ENCODE measurements around the gene PELI2.

Gene PELI2

DNA sequence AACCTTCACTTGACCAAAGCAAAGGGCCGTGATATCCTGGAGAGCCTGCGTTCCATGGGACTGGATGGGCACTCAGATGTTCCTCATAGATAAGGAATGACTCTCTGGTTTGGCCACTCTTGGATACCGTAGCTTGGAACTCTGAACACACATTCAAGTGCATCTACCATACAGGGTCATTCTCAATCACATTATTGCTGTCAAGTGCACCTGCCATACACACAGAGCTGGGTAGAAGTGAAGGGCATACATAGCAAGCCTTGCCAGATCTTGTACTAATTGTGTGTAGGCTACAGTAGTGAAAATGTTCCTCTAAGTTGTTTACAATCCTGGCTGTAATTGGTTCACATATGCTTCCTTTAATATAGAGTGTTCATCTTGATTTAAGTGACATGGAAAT is 58.3 kb downstream of the PELI2 start:
- DNase-seq = no peak

DNA sequence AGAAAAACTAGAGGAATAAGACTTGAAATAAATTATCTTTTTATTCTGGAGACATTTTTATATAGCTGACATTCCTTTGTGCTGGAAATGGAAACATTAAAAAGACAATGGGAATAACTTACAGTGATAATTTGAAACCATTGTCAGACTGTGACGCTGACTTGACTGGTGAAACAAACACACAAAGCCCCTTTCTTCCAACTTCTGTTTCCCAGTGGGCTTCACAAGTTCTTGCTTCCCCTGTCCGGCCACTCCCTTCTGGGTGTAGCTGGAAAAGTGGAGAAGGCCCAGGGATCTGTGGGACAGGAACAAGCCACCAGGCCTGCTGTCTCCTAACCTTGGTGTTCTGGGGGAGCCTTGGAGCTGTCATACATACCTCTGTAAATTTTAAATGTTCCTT is 58.8 kb downstream of the PELI2 start:
- DNase-seq = no peak

DNA sequence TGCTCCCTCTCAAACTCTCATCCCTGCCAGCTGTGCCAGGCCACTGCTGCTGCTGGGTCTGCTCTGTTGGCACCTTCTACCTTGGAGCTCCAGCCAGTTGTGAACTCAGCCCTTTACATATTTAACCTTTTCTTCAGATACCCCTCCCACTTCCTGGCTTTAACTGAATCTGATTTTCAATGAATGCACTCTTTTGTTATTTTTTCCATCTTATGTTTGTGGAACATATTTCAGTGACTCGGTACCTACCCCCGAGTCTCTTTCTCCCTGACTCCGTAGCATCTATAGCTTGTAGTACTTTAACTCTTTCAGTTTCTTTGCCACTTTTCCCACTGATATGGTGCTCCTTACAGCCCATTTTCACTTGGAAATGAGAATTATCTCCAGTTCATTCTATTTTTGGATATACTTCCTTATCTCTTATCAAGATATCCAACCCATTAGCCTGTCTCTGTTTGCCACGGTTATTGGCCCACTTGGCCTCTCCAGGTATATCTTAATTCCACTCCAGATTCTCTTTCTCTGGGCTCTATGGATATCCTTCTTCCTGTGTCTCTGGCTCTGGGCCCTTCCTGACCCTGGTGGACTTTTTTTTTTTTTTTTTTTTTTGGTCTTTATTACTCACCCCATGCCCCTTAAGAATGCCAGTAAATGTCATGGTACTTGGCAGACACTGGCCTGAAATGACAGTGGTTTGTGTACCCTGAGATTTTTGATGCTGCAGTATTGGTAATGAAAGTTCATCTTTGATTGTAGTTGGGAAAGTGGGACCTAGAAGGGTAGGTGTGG is 62.7 kb downstream of the PELI2 start:
- DNase-seq = no peak

DNA sequence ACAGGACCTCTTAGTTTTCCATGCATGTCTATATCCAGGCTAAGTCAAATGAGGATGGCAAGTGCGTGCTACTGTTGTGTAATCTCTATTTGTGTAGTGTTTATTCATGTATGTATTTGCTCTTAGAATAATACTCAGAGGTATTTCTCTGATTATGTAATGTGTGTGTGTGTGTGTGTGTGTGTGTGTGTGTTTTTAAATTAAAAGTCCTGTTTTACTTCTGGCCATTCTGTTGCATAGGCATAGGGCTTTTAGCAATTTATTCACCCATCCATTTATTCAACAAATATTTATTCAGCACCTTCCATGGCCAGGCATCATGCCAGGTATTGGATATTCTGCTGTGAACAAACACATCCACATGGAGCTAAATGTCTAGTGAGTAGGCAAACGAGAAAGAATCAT is 63.5 kb downstream of the PELI2 start:
- DNase-seq = no peak

DNA sequence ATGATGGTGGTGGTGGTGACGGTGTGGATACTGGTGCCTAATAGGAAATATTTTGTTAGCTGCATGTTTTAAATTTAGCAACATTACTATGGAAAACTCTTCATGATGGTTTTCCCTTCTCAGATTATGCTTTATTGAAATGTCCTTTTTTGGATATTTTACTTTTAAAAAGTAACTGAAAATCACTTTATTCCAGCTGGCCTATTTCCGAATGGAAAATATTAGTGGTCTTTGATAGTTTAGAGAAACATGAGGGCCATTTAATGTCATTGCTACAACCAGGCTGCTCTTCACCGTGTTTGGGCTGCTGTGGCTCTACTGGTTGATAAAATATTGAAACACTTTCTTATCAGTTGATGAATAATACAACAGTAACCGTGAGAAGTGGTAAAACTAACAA is 64.2 kb downstream of the PELI2 start:
- DNase-seq = no peak

DNA sequence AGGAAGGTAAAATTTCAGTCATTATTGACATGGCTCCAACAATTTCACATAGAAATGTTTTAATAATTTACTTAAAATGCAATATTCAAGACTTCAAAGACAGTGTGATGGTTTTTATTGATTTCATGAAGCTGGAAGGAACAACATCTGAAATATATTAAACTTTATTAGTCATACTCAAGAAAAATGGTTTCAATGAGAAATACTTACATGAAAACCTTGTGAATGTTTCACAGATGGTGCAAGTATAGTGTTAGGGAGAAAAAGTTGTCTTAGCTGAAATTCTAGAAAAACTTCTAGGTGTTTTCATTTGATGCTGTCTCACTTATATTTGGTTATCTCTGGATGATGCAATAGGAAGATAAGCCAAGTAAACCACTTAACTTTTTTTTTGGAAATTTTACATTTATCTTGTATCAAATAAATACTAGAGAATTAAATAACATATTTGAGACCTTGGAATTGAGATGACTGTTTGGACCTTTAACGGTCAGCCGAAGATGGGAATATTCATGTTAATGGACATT is 65.5 kb downstream of the PELI2 start:
- no peak for DNase-seq

DNA sequence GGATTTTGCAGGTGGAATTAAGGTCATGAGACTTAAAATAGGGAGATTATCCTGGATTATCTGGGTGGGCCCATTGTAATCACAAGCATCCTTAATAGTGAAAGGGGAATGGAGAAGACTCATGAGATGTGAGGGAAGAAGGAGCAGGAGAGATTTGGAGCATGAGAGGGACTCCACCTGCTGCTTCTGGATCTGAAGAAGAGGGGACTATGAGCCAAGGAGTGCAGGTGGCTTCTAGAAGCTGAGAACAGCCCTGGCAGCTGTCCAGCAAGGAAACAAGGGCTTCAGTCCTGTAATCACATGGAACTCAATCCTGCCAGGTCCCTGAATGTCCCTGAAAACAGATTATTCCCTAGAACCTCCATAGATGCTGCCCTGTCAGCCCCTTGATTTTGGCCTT is 67.8 kb downstream of the PELI2 start:
- DNase-seq = no peak

DNA sequence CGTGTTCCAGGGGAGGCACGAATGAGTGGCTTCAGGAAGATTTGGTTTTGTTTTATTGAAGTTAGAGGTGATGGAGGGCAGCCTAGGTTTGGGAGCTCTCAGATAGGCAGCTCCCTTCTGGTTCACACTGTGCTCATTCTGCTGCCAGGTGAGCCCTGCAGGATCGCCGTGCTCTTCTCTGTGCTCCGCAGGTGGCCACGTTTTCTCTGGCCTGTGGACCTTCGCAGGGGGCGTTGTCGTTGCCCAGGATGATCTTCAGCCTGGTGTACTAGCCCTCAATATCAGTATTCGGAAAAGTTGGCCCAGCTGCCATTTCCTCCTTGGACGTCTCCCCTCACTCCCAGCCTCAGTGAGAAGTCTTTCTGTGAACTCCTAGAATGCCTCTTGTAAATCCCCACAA is 69.5 kb downstream of the PELI2 start:
- DNase-seq = no peak

DNA sequence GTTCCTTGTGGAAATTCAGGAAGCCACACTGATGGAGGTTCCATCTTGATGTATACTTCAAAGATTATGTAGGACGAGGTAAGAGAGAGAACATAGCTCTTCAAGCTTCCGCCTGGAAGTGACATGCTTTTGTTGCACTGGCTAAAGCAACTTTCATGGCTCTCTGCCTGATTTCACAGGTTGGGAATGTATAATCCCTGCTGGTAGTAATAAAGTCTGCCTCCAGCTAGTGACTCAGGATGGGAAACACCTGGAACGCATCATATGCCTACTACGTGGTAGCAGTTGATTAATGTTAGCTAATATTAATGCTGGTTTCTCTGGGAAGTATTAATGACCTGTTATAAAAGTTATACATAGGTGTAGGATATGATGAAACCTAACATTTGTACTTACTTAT is 71.1 kb downstream of the PELI2 start:
- DNase-seq = no peak

DNA sequence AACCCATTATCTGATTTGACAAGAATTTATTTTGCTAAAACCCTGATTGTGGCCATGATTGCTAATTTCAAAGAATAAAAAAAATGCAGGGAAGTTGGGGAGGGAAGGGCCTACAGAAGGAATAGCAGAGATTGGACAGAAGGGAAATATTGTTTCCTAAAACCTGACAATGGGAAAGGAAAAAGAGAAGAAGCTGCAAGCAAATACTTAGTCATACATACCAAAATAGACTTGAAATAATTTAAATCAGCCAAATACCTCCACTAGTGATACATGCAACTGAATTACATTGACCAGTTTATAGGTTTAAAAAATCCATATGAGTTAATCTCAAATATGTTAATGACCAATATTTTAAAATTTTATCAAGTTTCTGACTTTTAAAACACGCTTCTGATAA is 75.1 kb downstream of the PELI2 start:
- DNase-seq = no peak

DNA sequence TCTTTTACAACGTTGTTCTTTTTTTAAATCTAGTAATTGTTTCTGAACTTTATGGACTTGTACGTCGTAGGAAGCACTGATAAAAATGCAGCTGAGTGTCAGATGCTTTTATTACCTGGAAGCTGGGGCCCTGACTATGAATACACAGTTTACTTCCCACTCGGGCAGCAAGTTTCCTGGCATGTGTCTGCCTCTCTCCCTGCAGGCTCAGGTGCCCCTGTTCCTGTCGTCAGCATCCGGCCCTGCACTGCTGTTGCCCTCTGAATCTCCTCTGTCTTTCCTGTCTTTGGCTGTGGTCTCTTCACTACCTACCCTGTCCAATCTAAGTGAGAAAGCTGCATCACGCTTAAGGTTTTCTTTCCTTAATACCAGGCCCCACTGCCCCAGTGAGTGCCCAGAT is 75.8 kb downstream of the PELI2 start:
- no peak for DNase-seq

DNA sequence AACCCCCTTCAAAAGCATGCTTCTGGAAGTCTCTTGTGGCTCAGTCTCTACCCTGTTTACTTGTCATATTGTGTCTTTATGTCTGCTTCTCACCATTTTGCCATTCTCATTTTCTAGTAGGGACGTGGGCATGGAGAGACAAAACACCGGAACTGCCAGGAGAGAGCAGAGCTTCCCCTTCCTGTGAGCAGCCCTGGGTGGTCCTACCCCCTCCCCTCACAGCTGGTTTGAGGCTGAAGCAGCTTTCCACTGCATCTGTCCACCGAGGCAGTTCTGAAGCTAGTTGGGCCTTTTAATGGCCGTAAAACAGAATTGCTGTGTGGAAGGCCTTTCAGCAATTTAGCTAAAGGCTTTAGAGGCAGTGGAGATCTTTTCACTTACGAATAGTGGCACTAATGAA is 77.0 kb downstream of the PELI2 start:
- DNase-seq = no peak

DNA sequence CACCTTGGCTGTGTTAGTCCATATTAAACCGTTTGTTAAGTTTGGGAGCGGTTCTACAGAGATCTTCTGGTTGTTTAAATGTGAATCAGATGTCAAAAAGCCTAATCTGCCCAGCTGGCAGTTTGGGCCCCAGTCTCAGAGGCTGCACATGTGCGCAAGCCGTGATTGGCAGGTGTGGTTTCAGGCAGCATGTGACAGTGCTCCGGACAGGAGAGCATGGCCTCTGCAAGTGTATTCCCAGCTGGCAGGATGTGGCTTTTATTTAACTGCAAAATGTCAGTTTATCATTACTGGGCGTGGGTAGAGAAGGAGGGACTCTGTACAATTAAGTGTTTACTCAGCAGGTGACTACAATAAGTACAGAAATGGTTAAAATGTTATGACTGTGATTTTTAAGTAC is 77.5 kb downstream of the PELI2 start:
- peak; percentile 7 to 55 for DNase-seq

DNA sequence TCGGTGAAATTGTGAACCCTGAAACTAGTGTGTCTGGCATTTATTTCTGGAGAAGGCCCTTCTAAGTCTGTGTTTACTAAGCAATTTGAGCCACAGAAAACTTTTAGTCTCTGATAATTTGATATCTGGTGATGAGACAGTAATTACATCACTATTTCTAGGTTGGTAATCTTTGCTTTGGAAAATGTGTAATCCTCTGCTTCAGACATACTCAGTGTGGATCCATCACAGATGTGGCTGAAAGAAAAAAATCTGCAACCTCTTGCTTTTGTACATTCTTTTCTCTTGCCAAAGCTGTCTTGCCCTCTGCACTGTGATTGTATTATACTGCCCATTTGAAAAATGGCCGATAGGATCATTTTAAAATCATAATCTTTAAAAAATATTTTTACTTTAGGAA is 78.1 kb downstream of the PELI2 start:
- no peak for DNase-seq

DNA sequence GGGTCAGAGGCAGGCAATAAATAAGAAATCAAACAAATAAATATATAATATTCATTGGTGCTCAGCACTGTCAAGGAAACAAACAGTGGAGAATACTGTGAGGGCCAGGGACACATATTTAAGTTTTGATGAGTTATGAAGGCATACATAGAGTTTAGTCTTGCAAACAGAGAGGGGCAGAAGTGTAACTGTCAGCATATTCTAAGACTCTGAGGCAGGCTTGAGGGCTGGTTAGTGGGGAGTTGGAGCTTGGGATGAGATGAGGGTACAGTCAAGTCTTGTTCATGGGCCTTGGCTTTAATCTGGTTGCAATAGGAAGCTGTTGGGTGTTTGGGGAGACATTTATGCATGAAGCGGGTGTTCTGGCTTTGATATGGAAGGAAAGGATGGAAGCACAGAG is 78.9 kb downstream of the PELI2 start:
- no peak for DNase-seq

DNA sequence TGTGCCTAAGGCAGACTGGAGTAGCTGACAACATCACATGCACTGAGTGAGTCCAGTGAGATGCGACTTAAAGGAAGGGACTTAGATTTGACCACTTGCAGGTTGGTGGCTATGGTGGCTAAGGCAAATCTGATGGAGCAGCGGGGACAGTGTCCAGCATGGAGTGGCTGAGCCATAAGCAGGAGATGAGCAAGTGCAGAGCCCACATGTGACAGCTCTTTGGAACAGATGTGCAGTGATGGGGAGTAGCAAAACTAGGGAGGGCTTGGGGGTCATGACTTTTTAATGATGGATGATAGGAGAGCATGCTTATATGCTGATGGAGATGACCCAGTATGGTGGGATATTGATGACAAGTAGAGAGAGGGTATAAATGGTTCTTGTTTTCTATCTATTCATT is 80.2 kb downstream of the PELI2 start:
- no peak for DNase-seq

DNA sequence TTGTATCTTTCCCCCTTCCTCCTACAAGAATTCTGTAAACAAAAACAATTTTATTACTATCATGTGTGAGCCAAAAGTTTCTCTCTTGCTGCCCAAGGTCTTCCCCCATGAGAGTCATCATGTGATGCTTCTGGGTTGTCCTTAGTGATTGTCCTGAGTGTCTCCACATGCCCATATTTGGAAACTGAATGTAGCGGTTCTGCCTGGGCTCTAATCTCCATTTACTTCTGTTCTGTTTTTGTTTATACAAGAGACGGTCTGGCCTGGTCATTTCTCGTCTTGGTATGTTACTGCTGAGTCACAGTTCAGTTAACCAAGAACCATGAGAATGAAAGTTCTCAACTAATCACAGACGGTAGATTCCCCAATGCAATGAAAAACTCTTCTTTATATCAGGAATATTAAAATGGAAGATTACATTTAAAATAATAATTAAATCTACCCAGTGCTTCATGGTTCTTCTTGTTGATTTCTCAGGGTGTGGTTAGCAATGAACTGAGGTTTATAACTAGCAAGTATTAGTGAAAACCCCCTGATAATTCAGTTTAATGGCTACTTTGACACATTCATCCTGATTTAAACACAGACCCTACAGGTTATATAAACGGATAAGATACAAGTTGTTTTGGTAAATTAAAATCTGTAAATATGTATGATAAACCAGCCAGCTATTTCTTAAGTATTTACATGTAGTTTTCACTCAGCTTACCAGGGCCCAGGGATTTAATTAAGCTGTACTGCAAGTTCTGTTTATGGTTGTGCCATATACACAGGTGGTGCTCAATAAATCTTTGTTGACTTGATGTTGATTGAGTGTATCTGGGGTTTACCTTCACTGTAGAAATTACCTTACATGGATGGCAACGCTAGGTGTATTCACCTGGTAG is 81.1 kb downstream of the PELI2 start:
- DNase-seq = no peak

DNA sequence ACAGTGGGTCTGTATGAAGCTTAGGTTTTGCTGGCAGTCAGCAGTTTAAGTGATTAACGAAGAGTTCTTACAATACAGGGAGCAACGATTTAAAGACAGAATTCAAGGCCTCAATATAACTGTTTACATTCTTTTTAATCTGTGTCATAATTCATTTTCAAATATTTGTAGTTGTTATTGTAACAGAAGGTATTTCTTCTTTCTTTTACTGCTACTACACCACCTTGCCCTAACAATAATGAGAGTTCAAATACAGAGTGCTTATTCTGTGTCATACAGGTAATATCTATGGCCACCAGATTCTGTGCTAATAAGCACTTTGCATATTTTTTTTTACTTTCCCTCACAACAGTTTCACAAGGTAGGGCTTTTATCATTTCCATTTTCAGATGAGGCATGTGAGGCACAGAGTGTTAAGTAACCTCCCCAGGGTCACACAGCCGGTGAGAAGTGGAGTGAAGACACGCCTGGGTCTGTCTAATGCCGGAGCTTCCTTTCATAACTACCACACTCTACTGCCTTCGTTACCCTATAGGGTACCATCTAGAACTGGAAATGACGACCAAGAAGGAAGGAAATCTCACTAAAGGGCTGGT is 81.9 kb downstream of the PELI2 start:
- DNase-seq = no peak

DNA sequence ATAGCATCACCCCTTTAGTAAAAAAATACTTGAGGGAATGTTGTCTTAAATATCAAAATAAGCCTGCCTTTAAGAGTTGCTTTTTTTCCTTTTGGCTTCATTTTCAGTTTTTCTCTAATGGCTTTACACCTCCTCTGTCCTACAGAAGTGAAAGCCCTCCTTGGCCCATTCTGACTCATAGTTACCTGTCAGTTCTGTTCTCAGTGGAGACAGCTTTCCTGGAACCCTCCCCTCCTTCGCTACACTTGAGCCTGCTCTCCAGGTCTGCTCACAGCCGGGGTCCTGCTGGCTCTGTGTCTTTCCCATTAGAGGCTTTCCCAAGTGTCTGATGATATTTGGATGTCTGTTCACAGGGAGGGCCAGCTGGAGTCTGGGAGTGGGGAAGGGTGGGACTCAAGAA is 84.0 kb downstream of the PELI2 start:
- peak; percentile 19 to 40 for DNase-seq

DNA sequence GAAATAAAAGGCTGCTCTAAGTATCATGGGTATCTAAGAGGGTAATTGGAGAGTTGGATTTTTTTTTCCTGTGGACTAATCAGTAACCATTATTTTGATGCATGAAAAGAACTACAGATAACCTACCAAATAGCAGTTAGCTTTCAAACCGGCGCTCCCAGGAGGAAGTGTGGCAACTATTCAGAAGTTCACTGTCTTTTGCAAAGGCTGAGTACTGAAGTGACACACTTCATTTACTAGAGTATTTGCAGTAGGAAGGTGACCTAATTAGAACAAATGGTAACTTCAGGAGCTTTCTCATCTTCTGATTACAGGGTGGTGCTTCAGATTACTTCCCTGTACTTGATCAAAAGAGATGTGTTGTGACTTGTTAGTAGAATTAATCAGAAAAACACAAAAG is 87.7 kb downstream of the PELI2 start:
- no peak for DNase-seq

DNA sequence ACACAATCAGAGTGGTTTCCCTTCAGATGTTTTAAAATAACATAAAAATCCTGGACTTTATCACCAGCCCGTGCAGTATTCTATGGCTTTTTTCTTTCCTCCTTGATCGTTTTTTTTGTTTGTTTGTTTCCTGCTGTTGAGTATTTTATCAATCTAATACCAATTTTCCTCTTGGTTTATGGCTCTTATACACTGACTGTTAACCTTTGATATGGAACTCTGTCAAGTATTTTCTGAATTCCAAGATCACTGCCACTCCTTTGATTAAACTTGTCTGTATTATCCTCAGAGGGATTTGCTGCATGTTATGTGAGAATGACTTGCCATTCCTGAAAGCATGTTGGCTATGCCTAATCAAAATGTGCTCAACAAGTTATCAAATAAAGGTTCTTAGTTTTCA is 88.4 kb downstream of the PELI2 start:
- no peak for DNase-seq

DNA sequence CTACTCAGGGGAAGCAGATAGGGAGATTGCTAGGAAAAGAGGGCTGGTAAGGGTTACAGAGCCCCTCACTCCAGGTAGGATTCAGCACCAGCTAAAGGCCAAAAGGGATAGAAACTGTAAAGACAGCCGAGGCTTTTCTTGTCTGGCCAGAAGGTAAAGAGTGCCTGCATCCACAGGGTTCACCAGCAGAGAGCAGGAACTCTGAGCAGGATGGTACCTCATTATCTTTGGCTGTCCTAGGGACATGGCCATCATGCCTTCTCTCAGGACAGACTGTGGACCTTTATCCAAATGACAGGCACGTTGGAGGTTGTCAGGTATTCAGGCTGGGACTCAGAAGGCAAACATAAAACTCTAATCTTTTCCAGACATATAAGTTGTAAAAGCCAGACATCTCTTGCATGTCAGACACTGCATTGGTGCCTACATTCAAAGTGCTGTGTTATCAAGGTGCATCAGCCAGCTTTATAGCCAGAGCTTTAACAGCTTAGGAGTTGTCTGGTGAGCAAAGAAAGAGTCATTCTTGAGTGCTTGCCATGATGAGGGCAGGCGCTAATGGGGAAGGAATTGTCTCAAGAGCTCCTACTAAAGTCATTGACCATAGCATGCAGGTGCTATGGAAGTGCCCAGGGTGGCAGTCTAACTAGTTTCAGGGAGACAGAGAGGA is 89.5 kb downstream of the PELI2 start:
- peak; percentile 85 to 93 for DNase-seq

DNA sequence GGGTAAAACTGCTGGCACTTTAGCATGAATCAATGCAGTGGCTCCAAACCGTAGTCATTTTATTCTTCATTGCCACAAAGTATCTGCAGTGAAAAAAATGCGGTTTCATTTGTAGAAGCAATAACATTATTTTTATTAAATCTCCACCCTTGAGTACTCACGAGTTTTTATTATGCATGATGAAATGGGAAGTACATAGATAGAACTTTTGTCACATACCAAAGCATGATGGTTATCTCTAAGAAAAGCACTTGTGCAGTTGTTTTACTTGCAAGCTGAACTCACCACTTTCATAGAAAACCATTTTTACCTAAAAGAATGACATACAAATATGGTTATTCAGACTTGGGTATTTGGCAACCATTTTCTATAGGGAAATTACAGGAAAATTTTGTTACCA is 90.3 kb downstream of the PELI2 start:
- no peak for DNase-seq

Measured in NCI-H187 (cell line).